T-helper 1 cell treated with Interleukin-12 subunit alpha and Interleukin-12 subunit beta and Interleukin-4 antibody, amounts not matched to agents 30 μg/mL and 1 μg/mL, for 36 hours (primary cell): ENCODE measurements around the gene C16orf54.
"Not testable (repeated sequence)": the region's sequence is repeated elsewhere in the genome, so short reads cannot be mapped to it uniquely, and the experiment has no call there.

Experiments used
- H3K27ac Mint-ChIP-seq: one replicate; pipeline ENCODE4 v1.8.0; 2021; ENCODE audit warnings: mild to moderate bottlenecking, mixed read lengths
- H3K27me3 Mint-ChIP-seq: one replicate; pipeline ENCODE4 v1.8.0; 2021; ENCODE audit warnings: low read depth, mixed read lengths
- H3K36me3 Mint-ChIP-seq: one replicate; pipeline ENCODE4 v1.8.0; 2021; ENCODE audit warnings: low read depth, mixed read lengths
- H3K4me1 Mint-ChIP-seq: one replicate; pipeline ENCODE4 v1.8.0; 2021; ENCODE audit warnings: low read depth, mixed read lengths
- H3K4me3 Mint-ChIP-seq: one replicate; pipeline ENCODE4 v1.8.0; 2021; ENCODE audit warnings: mild to moderate bottlenecking, moderate library complexity, mixed read lengths
- H3K9me3 Mint-ChIP-seq: one replicate; pipeline ENCODE4 v1.8.0; 2021; ENCODE audit warnings: mixed read lengths

Gene C16orf54

DNA sequence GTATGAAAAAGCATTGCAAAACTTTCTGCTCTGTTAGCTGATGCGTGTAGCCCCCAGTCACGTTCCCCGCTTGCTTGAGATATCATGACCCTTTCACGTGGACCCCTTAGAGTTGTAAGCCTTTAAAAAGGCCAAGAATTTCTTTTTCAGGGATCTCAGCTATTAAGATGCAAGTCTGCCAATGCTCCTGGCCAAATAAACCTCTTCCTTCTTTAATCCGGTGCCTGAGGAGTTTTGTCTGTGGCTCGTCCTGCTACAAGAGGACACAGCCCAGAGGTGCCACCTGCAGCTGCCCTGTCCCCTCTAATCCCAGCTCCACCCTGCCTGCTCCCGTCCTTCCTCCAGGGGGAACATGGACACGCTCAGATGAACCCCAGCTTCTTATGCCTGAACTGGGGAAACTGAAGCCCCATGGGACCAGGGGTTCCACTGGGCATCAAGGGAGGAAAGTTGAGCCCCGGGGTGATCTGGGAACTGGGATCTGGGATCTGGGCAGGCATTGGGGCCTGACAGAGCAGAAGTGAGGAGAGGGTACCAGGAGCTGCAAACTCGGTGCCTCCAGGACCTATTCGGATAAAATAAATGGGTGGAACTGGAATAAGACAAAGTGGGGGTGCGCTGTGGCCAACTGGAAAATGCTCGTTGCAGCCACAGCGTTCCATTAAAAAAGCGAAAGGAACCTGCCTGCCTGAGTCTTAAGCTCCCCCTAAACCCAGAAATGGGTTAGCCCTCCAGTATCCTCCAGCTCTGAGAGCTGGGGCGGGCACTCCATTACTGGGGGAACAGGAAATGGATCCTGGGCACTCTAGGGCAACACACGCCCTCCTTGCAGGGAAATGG is 47.1 kb downstream of the C16orf54 start:
- Mint-ChIP-seq H3K4me3 (no peak overlapping the region), H3K9me3 (no peaks in the 10 kb centered on the region), H3K27me3 (no peaks in the 10 kb centered on the region), H3K36me3 (no peaks in the 10 kb centered on the region), H3K4me1 (peaks cover 33% of the 10 kb centered on the region), H3K27ac (no peak overlapping the region)

DNA sequence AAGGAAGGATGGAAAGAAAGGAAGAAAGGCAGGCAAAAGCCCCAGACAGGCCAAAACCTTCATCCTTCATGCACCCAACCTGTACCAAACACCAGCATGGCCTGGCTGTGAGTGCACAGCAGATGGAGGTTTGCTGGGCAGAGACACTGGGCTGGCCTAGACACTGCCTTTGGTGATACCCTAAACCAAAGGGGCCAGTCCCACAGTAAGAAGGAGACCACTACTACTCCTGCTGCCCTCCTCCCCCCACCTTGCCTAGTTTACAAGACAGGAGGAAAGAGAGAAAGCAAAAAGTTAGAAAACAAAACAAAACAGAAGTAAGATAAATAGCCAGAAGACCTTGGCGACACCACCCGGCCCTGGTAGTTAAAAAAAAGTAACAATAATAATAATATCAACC is 47.7 kb downstream of the C16orf54 start:
- no peaks in the 10 kb centered on the region for H3K27me3 Mint-ChIP-seq
- H3K36me3 Mint-ChIP-seq: no peaks in the 10 kb centered on the region
- no peaks in the 10 kb centered on the region for H3K9me3 Mint-ChIP-seq
- H3K27ac Mint-ChIP-seq: no peak overlapping the region
- no peak overlapping the region for H3K4me3 Mint-ChIP-seq
- H3K4me1 Mint-ChIP-seq: peaks cover 30% of the 10 kb centered on the region

DNA sequence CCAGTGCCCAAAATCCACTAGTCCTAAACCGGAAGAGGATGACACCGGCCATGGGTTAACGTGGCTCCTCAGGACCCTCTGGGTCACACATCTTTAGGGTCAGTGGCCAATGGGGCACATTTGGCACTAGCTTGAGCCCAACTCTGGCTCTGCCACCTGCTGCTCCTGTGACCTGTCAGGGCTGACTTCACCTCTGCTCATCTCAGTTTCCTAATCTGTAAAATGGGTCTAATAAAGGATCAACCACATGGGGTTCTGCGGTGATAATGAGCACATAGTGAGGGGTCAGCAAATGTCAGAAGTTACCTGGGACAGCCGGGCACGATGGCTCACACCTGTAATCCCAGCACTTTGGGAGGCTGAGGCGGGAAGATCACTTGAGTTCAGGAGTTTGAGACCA is 48.4 kb downstream of the C16orf54 start:
- Mint-ChIP-seq H3K27me3 (no peaks in the 10 kb centered on the region), H3K27ac (no peak overlapping the region), H3K4me1 (peaks cover 24% of the 10 kb centered on the region), H3K36me3 (no peaks in the 10 kb centered on the region), H3K4me3 (no peak overlapping the region), H3K9me3 (no peaks in the 10 kb centered on the region)

GRCh38 chr16:29696881-29697331 is 48.9 kb downstream of the C16orf54 start:
- Mint-ChIP-seq H3K4me3 (no peak overlapping the region), H3K9me3 (no peaks in the 10 kb centered on the region), H3K27me3 (no peaks in the 10 kb centered on the region), H3K36me3 (no peaks in the 10 kb centered on the region), H3K27ac (no peak overlapping the region), H3K4me1 (peaks cover 20% of the 10 kb centered on the region)

DNA sequence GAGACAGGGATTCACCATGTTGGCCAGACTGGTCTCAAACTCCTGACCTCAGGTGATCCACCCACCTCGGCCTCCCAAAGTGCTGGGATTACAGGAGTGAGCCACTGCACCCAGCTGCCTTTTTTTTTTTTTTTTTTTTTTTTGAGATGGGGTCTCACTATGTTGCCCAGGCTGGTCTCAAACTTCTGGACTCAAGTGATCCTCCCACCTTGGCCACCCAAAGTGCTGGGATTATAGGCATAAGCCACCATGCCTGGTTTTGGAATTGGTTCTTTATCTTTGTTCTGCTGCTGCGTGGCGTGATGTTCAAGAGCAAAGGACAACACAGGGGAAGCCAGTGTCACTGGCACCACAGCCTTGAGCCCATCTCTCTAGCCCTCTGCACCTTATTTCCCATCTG is 50.1 kb downstream of the C16orf54 start:
- H3K4me1 Mint-ChIP-seq, H3K36me3 Mint-ChIP-seq, H3K4me3 Mint-ChIP-seq, H3K9me3 Mint-ChIP-seq, H3K27me3 Mint-ChIP-seq, H3K27ac Mint-ChIP-seq: not testable (repeated sequence)

DNA sequence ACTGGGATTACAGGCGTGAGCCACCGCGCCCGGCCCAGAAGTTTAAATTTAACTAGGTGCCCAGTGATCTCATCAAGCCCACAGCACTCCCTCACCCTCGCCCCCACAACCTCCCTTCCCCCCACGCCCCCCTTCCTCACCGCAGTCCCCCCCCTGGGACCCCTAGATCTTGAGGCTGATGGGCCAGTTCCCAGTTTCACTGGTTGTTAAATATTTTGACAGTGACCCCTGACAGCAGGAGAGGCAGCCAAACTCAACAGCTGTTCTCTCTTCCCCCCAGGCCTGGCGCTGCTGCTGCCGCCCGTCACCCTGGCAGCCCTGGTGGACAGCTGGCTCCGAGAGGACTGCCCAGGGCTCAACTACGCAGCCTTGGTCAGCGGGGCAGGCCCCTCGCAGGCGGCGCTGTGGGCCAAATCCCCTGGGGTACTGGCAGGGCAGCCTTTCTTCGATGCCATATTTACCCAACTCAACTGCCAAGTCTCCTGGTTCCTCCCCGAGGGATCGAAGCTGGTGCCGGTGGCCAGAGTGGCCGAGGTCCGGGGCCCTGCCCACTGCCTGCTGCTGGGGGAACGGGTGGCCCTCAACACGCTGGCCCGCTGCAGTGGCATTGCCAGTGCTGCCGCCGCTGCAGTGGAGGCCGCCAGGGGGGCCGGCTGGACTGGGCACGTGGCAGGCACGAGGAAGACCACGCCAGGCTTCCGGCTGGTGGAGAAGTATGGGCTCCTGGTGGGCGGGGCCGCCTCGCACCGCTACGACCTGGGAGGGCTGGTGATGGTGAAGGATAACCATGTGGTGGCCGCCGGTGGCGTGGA is 51.2 kb downstream of the C16orf54 start:
- no peak overlapping the region for H3K27ac Mint-ChIP-seq
- no peak overlapping the region for H3K4me3 Mint-ChIP-seq
- no peaks in the 10 kb centered on the region for H3K27me3 Mint-ChIP-seq
- H3K9me3 Mint-ChIP-seq: no peaks in the 10 kb centered on the region
- H3K36me3 Mint-ChIP-seq: peaks cover 4% of the 10 kb centered on the region
- peaks cover 5% of the 10 kb centered on the region for H3K4me1 Mint-ChIP-seq

DNA sequence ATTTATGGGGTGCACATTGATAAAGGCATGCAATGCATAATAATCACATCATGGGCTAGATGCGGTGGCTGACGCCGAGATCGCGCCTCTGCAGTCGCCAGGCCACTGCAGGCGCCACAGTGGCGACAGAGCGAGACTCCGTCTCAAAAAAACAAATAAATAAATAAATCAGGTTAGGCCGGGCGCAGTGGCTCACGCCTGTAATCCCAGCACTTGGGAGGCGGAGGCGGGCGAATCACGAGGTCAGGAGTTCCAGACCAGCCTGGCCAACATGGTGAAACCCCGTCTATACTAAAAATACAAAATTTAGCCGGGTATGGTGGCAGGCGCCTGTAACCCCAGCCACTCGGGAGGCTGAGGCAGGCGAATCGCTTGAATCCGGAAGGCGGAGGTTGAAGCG is 53.2 kb downstream of the C16orf54 start:
- not testable (repeated sequence) for H3K36me3 Mint-ChIP-seq, H3K9me3 Mint-ChIP-seq

More for the DNA sequence above, 53.2 kb downstream of the C16orf54 start:
- not testable (repeated sequence) for H3K4me3 Mint-ChIP-seq, H3K27ac Mint-ChIP-seq, H3K4me1 Mint-ChIP-seq, H3K27me3 Mint-ChIP-seq
